GM12878 (cell line): Measurements from ENCODE around the gene GYPC. TPM values are rescaled to one million over a fixed set of nuclear protein-coding genes. Genes with fewer than 3 reads are reported as not detected.

ENCODE experiments used
- ATAC-seq: fragments of 200-7000 bp; cut with Tn5 transposase; 3 replicates; pipeline ENCODE4 v1.9.1; 2020; ENCODE audit warnings: mild to moderate bottlenecking, moderate library complexity
- BruUV-seq: library from RNA; stranded (reverse); fragments of 400-500 nt; replicated peaks from 2 replicates; lab custom pipeline; 2021; lab: Mats Ljungman, UMichigan
- CTCF ChIA-PET: fragments of 300-600 bp; sonication (Branson Sonifier 250); formaldehyde crosslinking; extraction: SDS; loops from one replicate; lab custom pipeline; 2021; ENCODE audit warnings: inconsistent platforms; lab: Yijun Ruan, JAX
- POLR2A ChIA-PET: fragments of 350-600 bp; formaldehyde crosslinking; extraction: SDS; loops from one replicate; lab custom pipeline; 2021; ENCODE audit warnings: inconsistent platforms; lab: Charles Lee
- RAD21 ChIA-PET: fragments of 300-600 bp; sonication (Branson Sonifier 250); formaldehyde crosslinking; loops from one replicate; lab custom pipeline; 2023; ENCODE audit warnings: antibody characterized with exemption; ENCODE audit not compliant: unreplicated experiment; lab: Charles Lee
- SMC1A ChIA-PET: fragments of 300-600 bp; sonication (Branson Sonifier 250); formaldehyde crosslinking; loops from one replicate; lab custom pipeline; 2023; ENCODE audit not compliant: unreplicated experiment, uncharacterized antibody; lab: Charles Lee
- DNase-seq: peaks from one replicate; pipeline ENCODE4 v3.0.0-alpha.2; 2011; ENCODE audit warnings: low read depth, low spot score
- FAIRE-seq: peaks from 3 replicates; lab custom pipeline; 2011; peaks lifted over from hg19 to GRCh38; lab: Jason Lieb, UNC
- H2AFZ ChIP-seq: 2 replicates; pipeline ENCODE4 v1.6.0; 2011; ENCODE audit warnings: low read depth, low read length, control low read depth; ENCODE audit not compliant: control insufficient read depth
- H3K27ac ChIP-seq: 2 replicates; pipeline ENCODE4 v1.5.1; 2011; ENCODE audit warnings: control low read depth; ENCODE audit not compliant: control insufficient read depth, insufficient read depth
- H3K27me3 ChIP-seq, 2 experiments: replicated peaks in 1 of 2; 2 replicates each; pipeline versions ENCODE4 v1.6.0 to v1.6.1; 2011; ENCODE audit warnings: low read length in 1 of 2; ENCODE audit not compliant: control insufficient read depth in 2 of 2, insufficient read depth in 2 of 2
- H3K36me3 ChIP-seq, 2 experiments: 2 replicates each; pipeline ENCODE4 v1.5.1; 2011; ENCODE audit warnings: low read length in 1 of 2; ENCODE audit not compliant: control insufficient read depth in 2 of 2, insufficient read depth in 2 of 2
- H3K4me1 ChIP-seq: 2 replicates; pipeline ENCODE4 v1.6.1; 2011; ENCODE audit warnings: mild to moderate bottlenecking, low read length, moderate library complexity, mixed read lengths; ENCODE audit not compliant: control insufficient read depth, insufficient read depth
- H3K4me2 ChIP-seq: 2 replicates; pipeline ENCODE4 v1.6.0; 2011; ENCODE audit warnings: control low read depth; ENCODE audit not compliant: control insufficient read depth, insufficient read depth
- H3K4me3 ChIP-seq: fragments of 200-600 bp; sonication (generic); 2 replicates; pipeline ENCODE4 v1.5.1; 2016
- H3K79me2 ChIP-seq: 2 replicates; pipeline ENCODE4 v1.6.0; 2011; ENCODE audit warnings: low read length; ENCODE audit not compliant: control insufficient read depth, insufficient read depth
- H3K9ac ChIP-seq: 2 replicates; pipeline ENCODE4 v1.8.0; 2011; ENCODE audit warnings: low read length, control low read depth, mixed read lengths; ENCODE audit not compliant: control insufficient read depth, insufficient read depth
- H3K9me3 ChIP-seq: replicated peaks from 3 replicates; pipeline ENCODE4 v1.5.1; 2011; ENCODE audit warnings: mild to moderate bottlenecking, low read length; ENCODE audit not compliant: control insufficient read depth, insufficient read depth
- H4K20me1 ChIP-seq: 2 replicates; pipeline ENCODE4 v1.6.0; 2011; ENCODE audit not compliant: control insufficient read depth, insufficient read depth
- BACH1 ChIP-seq: fragments of 450-650 bp; IDR thresholded peaks from 2 replicates; pipeline ENCODE4 v1.6.1; 2017; ENCODE audit warnings: mild to moderate bottlenecking, borderline replicate concordance
- BCL11A ChIP-seq: IDR thresholded peaks from 2 replicates; pipeline ENCODE4 v1.6.1; 2011; ENCODE audit warnings: low read depth, low read length
- BMI1 ChIP-seq: fragments of 450-650 bp; IDR thresholded peaks from 2 replicates; pipeline ENCODE4 v1.6.1; 2016; ENCODE audit warnings: mild to moderate bottlenecking, moderate library complexity, borderline replicate concordance
- EGR1 ChIP-seq, 2 experiments: IDR thresholded peaks; 1 replicate in 1 of 2; 2 replicates in 1 of 2; pipeline ENCODE4 v1.6.1; 2011 to 2012; ENCODE audit warnings: low read depth in 2 of 2, low read length in 2 of 2, borderline replicate concordance in 1 of 2, mild to moderate bottlenecking in 1 of 2, moderate library complexity in 1 of 2
- EP300 ChIP-seq, 2 experiments: fragments of 150-350 bp in 1 of 2; IDR thresholded peaks; 2 replicates each; pipeline ENCODE4 v1.6.1; 2011 to 2012; ENCODE audit warnings: low read depth in 2 of 2, low read length in 2 of 2, borderline replicate concordance in 1 of 2, improper control_type of control experiment in 1 of 2, inconsistent platforms in 1 of 2; ENCODE audit not compliant: control insufficient read depth in 1 of 2
- IKZF1 ChIP-seq: fragments of 450-650 bp; conservative IDR thresholded peaks from 2 replicates; pipeline ENCODE4 v1.6.1; 2017; ENCODE audit warnings: antibody characterized with exemption, mild to moderate bottlenecking
- IRF4 ChIP-seq: IDR thresholded peaks from 2 replicates; pipeline ENCODE4 v1.6.1; 2011; ENCODE audit warnings: low read depth, low read length
- JUND ChIP-seq: IDR thresholded peaks from 2 replicates; pipeline ENCODE4 v1.6.1; 2012; ENCODE audit warnings: low read depth, mild to moderate bottlenecking, low read length, improper control_type of control experiment, moderate library complexity
- NFXL1 ChIP-seq: fragments of 450-650 bp; IDR thresholded peaks from 2 replicates; pipeline ENCODE4 v1.6.1; 2017; ENCODE audit warnings: antibody characterized with exemption, mild to moderate bottlenecking, borderline replicate concordance
- NFYB ChIP-seq: IDR thresholded peaks from 2 replicates; pipeline ENCODE4 v1.6.1; 2011; ENCODE audit warnings: low read depth, mild to moderate bottlenecking, low read length, improper control_type of control experiment, moderate library complexity; ENCODE audit not compliant: insufficient read depth
- NR2F1 ChIP-seq: fragments of 450-650 bp; conservative IDR thresholded peaks from 2 replicates; pipeline ENCODE4 v1.6.1; 2017; ENCODE audit warnings: mild to moderate bottlenecking
- PAX5 ChIP-seq: IDR thresholded peaks from 2 replicates; pipeline ENCODE4 v1.6.1; 2011; ENCODE audit warnings: low read depth, low read length, borderline replicate concordance
- RAD51 ChIP-seq: fragments of 450-650 bp; IDR thresholded peaks from 2 replicates; pipeline ENCODE4 v1.6.1; 2016; ENCODE audit warnings: moderate library complexity, mild to moderate bottlenecking, inconsistent platforms
- SMAD5 ChIP-seq: IDR thresholded peaks from 2 replicates; pipeline ENCODE4 v1.6.1; 2016; ENCODE audit warnings: antibody characterized with exemption, low read depth
- STAT3 ChIP-seq: IDR thresholded peaks from 2 replicates; pipeline ENCODE4 v1.6.1; 2011; ENCODE audit warnings: low read depth, low read length, improper control_type of control experiment
- TARDBP ChIP-seq: IDR thresholded peaks from 2 replicates; pipeline ENCODE4 v1.6.1; 2016; ENCODE audit warnings: borderline replicate concordance
- TCF3 ChIP-seq: IDR thresholded peaks from 2 replicates; pipeline ENCODE4 v1.6.1; 2012; ENCODE audit warnings: low read depth, mild to moderate bottlenecking, low read length, borderline replicate concordance; ENCODE audit not compliant: insufficient read depth
- ZNF622 ChIP-seq: fragments of 450-650 bp; IDR thresholded peaks from 2 replicates; pipeline ENCODE4 v1.6.1; 2017; ENCODE audit warnings: mild to moderate bottlenecking, inconsistent platforms
- WGBS: methylation state at CpG from one replicate; pipeline ENCODE4 v1.1.6; 2016; ENCODE audit warnings: low lambda C conversion rate; ENCODE audit not compliant: insufficient replicate concordance, insufficient coverage; ENCODE audit errors: missing lambda C conversion rate; 5-methylcytosine and 5-hydroxymethylcytosine counted together
- in situ Hi-C: fragments of 300-500 bp; cut with MboI; formaldehyde crosslinking; loops from 9 replicates; pipeline ENCODE4 v1.14.3; 2018; ENCODE audit warnings: mixed read lengths
- intact Hi-C: fragments of 100-400 bp; cut with micrococcal nuclease; formaldehyde crosslinking; loops from one replicate; pipeline ENCODE4 v1.14.2; 2022; ENCODE audit not compliant: unreplicated experiment
- polyA plus RNA-seq, 11 experiments: library from polyadenylated mRNA; depleted of rRNA in 4 of 11; unstranded in 6 of 11; stranded (reverse) in 5 of 11; fragments of >200 nt; fragmentation: Nextera tagmentation in 4 of 11; fragmentation: Illumina TruSeq in 1 of 11; extraction: Ambion mirVana in 4 of 11; extraction: Trizol in 1 of 11; gene quantifications; 1 replicate in 1 of 11; 2 replicates in 10 of 11; pipeline versions ENCODE4 v1.2.1 to v1.2.3, GENCODE V29; 2011 to 2016; ENCODE audit warnings: inconsistent platforms in 2 of 11, missing spikeins in 2 of 11, low read depth in 1 of 11
- total RNA-seq, 4 experiments: library from RNA; depleted of rRNA in 3 of 4; stranded (reverse); fragments of >200 nt in 3 of 4; fragmentation: Illumina TruSeq in 1 of 4; extraction: Trizol in 1 of 4; gene quantifications; 2 replicates each; pipeline versions ENCODE4 v1.2.1 to v1.2.3, GENCODE V29; 2013 to 2021
- TF ChIP-seq, protein P1 (sequence below): fragments of 450-650 bp; IDR thresholded peaks from 2 replicates; pipeline ENCODE4 v1.6.1; 2017; ENCODE audit warnings: mild to moderate bottlenecking, low read depth, inconsistent platforms; ENCODE audit not compliant: poor library complexity, severe bottlenecking

Gene GYPC
- total and polyA plus RNA-seq, 10 of the 15 experiments (the other 5 are each of a cell fraction or from before 2014, with no cell fraction given): 26.2 to 150 (median 81.4) TPM

DNA sequence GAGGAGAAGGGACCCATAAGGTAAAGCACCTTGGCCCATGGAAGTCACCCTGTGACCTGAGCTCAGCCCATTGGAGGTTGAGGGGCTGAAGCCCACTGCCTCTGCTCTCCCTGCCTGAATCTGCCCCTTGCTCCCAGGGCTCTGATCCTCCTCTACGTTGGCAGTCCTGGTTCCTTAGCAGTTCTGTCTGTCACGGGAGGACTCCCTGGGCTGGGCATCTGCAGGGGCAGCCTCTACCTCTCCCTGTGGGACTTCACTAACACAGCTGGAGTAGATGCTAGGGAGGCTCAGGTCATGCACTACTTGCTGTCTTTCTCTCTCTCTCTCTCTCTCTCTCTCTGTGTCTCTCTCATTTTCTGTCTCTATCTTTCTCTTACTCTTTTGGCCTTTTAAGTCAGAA lies 8.7 kb downstream of the GYPC start (continued):
- peak; percentile 28; the same call in 1 of the 2 replicates for TF ChIP-seq PAX5

DNA sequence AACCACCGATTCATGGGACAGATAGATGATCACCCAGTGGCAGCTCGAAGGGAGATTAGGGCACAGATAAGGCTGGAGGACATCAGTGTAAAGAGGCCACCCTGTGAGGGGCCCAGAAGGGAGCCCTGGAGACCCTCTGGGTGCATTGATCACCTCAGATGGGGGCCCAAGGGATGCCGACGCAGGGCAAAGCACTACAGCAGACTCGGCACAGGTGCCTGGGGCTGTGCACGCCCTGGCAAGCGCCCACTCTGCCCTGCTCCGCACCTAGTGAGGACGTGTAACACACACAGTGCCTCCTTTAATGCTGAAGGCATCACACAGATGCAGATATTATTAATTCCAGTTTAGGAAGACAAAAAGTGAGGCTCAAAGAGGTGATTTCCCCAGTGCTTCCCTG lies 9.5 kb downstream of the GYPC start:
- Histone ChIP-seq H3K79me2 (peaks cover 68% of the 10 kb centered on the region), H3K27me3 (no peaks in the 10 kb centered on the region), H3K9ac (no peak overlapping the region), H3K4me2 (0 out of 2 replicates have a peak overlapping the region, but pooled peaks have one; percentile 93), H3K36me3 (peaks cover 3 to 7% of the 10 kb centered on the region in 2 experiments; a peak in 2 of 4 replicates), H4K20me1 (no peaks in the 10 kb centered on the region), H3K4me1 (peaks cover 47% of the 10 kb centered on the region), H2AFZ (no peak overlapping the region), H3K9me3 (no peaks in the 10 kb centered on the region), H3K4me3 (no peak overlapping the region), H3K27ac (peak overlapping the region; percentile 56; the same call in 1 of the 2 replicates)
- in situ Hi-C loops (loop anchor here (25.0 kb wide), 1 partner anchor 722 kb away; the partner anchor contains the start of gene MAP3K2), intact Hi-C loops (no loop called here)
- no peak for FAIRE-seq
- no TSS peak for BruUV-seq
- DNase-seq: no peak
- POLR2A ChIA-PET: no interaction called here
- SMC1A ChIA-PET: interaction anchor here (2.0 to 2.3 kb wide), 2 partner anchors 12 to 49 kb away, joined by 7 to 9 read pairs; no protein-coding TSS in a partner anchor
- no peak for TF ChIP-seq TCF3
- no peak for TF ChIP-seq RAD51
- TF ChIP-seq EGR1 (IDR thresholded peaks at IDR 0.05; ENCODE audit: borderline replicate concordance in 1 of 2, low read depth in 2 of 2, low read length in 2 of 2): no peak
- TF ChIP-seq BCL11A: no peak
- TF ChIP-seq IKZF1: no peak
- no peak for TF ChIP-seq STAT3
- no peak for TF ChIP-seq EP300 (IDR thresholded peaks at IDR 0.05; ENCODE audit: borderline replicate concordance in 1 of 2, control insufficient read depth in 1 of 2, low read depth in 2 of 2, low read length in 2 of 2)
- no peak for TF ChIP-seq SMAD5
- TF ChIP-seq BACH1: no peak
- no peak for TF ChIP-seq ZNF622
- TF ChIP-seq JUND: no peak
- TF ChIP-seq, protein P1, sequence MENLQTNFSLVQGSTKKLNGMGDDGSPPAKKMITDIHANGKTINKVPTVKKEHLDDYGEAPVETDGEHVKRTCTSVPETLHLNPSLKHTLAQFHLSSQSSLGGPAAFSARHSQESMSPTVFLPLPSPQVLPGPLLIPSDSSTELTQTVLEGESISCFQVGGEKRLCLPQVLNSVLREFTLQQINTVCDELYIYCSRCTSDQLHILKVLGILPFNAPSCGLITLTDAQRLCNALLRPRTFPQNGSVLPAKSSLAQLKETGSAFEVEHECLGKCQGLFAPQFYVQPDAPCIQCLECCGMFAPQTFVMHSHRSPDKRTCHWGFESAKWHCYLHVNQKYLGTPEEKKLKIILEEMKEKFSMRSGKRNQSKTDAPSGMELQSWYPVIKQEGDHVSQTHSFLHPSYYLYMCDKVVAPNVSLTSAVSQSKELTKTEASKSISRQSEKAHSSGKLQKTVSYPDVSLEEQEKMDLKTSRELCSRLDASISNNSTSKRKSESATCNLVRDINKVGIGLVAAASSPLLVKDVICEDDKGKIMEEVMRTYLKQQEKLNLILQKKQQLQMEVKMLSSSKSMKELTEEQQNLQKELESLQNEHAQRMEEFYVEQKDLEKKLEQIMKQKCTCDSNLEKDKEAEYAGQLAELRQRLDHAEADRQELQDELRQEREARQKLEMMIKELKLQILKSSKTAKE: no peak
- TF ChIP-seq BMI1: no peak
- TF ChIP-seq NFXL1: no peak
- no peak for TF ChIP-seq IRF4
- no peak for TF ChIP-seq NR2F1
- TF ChIP-seq TARDBP: no peak
- TF ChIP-seq NFYB: no peak
- 94% methylated on average over 9 of the region's 9 CpGs for WGBS
- no peak for ATAC-seq
- RAD21 ChIA-PET: interaction anchor here (2.1 kb wide), 1 partner anchor 111 kb away, joined by 7 read pairs; no protein-coding TSS in a partner anchor
- CTCF ChIA-PET: interaction anchor here (1.5 to 3.4 kb wide), 2 partner anchors 12 to 49 kb away, joined by 3 to 14 read pairs; no protein-coding TSS in a partner anchor
